Parathyroid adenoma (tissue), 2 donors: ENCODE results near the gene ZC2HC1C.

Source experiments
- H2AFZ ChIP-seq: fragments of 300-600 bp; sonication (generic); one replicate; pipeline ENCODE4 v1.7.0; 2017; ENCODE audit warnings: antibody characterized with exemption, mild to moderate bottlenecking
- H3K27ac ChIP-seq: fragments of 300-600 bp; sonication (generic); one replicate; pipeline ENCODE4 v1.7.0; 2017
- H3K27me3 ChIP-seq: fragments of 300-600 bp; sonication (generic); one replicate; pipeline ENCODE4 v1.7.0; 2017; ENCODE audit warnings: low read length; ENCODE audit not compliant: control insufficient read depth, insufficient read depth
- H3K36me3 ChIP-seq: fragments of 300-600 bp; sonication (generic); one replicate; pipeline ENCODE4 v1.7.0; 2017; ENCODE audit warnings: low read length; ENCODE audit not compliant: control insufficient read depth, insufficient read depth
- H3K4me1 ChIP-seq: fragments of 300-600 bp; sonication (generic); one replicate; pipeline ENCODE4 v1.7.0; 2017; ENCODE audit warnings: control low read depth
- H3K4me2 ChIP-seq: fragments of 300-600 bp; sonication (generic); one replicate; pipeline ENCODE4 v1.7.0; 2017; ENCODE audit warnings: low read length
- H3K4me3 ChIP-seq: fragments of 300-600 bp; sonication (generic); one replicate; pipeline ENCODE4 v1.7.0; 2017; ENCODE audit warnings: low read depth, low read length
- H3K79me2 ChIP-seq: fragments of 300-600 bp; sonication (generic); one replicate; pipeline ENCODE4 v1.7.0; 2017; ENCODE audit warnings: control low read depth
- H3K9ac ChIP-seq: fragments of 300-600 bp; sonication (generic); one replicate; pipeline ENCODE4 v1.7.0; 2017; ENCODE audit warnings: mild to moderate bottlenecking
- H3K9me3 ChIP-seq: fragments of 300-600 bp; sonication (generic); one replicate; pipeline ENCODE4 v1.7.0; 2017; ENCODE audit warnings: low read length; ENCODE audit not compliant: control insufficient read depth
- CTCF ChIP-seq: fragments of 300-600 bp; sonication (generic); IDR thresholded peaks from one replicate; pipeline ENCODE4 v1.7.0; 2017; ENCODE audit warnings: antibody characterized with exemption, mild to moderate bottlenecking
- donor health status: primary hyperparathyroidism.

The ZC2HC1C gene

GRCh38 chr14:75069121-75069810 is at the start of gene ZC2HC1C:
TSS of gene ZC2HC1C (plus strand) at chr14:75069641. CDS start at chr14:75070574, 933 bp downstream.
- Histone ChIP-seq H3K79me2 (peaks cover 7% of the 10 kb centered on the region), H3K4me1 (peaks cover 16% of the 10 kb centered on the region), H3K27me3 (no peaks in the 10 kb centered on the region), H2AFZ (peak within 1 kb of the TSS; percentile 76), H3K4me2 (peak within 1 kb of the TSS; percentile 75), H3K9ac (peak within 1 kb of the TSS; percentile 84), H3K27ac (peak within 1 kb of the TSS; percentile 97), H3K4me3 (peak within 1 kb of the TSS; percentile 77), H3K9me3 (no peaks in the 10 kb centered on the region), H3K36me3 (no peaks in the 10 kb centered on the region)
- TF ChIP-seq CTCF: peak; percentile 12

GRCh38 chr14:75022655-75023054 is 46.8 kb upstream of the ZC2HC1C start:
- Histone ChIP-seq H3K9ac (no peak overlapping the region), H2AFZ (no peak overlapping the region), H3K36me3 (no peaks in the 10 kb centered on the region), H3K4me1 (no peaks in the 10 kb centered on the region), H3K4me2 (no peak overlapping the region), H3K27ac (no peak overlapping the region), H3K79me2 (peaks cover 2% of the 10 kb centered on the region), H3K4me3 (no peak overlapping the region), H3K9me3 (no peaks in the 10 kb centered on the region), H3K27me3 (no peaks in the 10 kb centered on the region)
- peak; percentile 31 for TF ChIP-seq CTCF

- Histone ChIP-seq H3K9ac (no peak overlapping the region), H3K27ac (no peak overlapping the region), H3K4me3 (no peak overlapping the region), H2AFZ (no peak overlapping the region), H3K79me2 (peaks cover 2% of the 10 kb centered on the region), H3K36me3 (no peaks in the 10 kb centered on the region), H3K27me3 (no peaks in the 10 kb centered on the region), H3K4me2 (no peak overlapping the region), H3K9me3 (no peaks in the 10 kb centered on the region), H3K4me1 (no peaks in the 10 kb centered on the region)
- no peak for TF ChIP-seq CTCF
Observed at GRCh38 chr14:75023108-75023507, 46.3 kb upstream of the ZC2HC1C start.

- Histone ChIP-seq H3K27ac (no peak overlapping the region), H3K4me3 (no peak overlapping the region), H3K9me3 (no peaks in the 10 kb centered on the region), H3K4me1 (no peaks in the 10 kb centered on the region), H3K27me3 (no peaks in the 10 kb centered on the region), H3K4me2 (no peak overlapping the region), H2AFZ (no peak overlapping the region), H3K79me2 (peaks cover 2% of the 10 kb centered on the region), H3K36me3 (no peaks in the 10 kb centered on the region), H3K9ac (no peak overlapping the region)
- TF ChIP-seq CTCF: no peak
Observed at GRCh38 chr14:75025082-75025481, 44.4 kb upstream of the ZC2HC1C start.

GRCh38 chr14:75025876-75026275 is 43.6 kb upstream of the ZC2HC1C start:
- peaks cover 2% of the 10 kb centered on the region for H3K79me2 ChIP-seq
- H3K27me3 ChIP-seq: no peaks in the 10 kb centered on the region
- no peaks in the 10 kb centered on the region for H3K4me1 ChIP-seq
- no peaks in the 10 kb centered on the region for H3K36me3 ChIP-seq
- no peak overlapping the region for H3K4me2 ChIP-seq
- H3K9ac ChIP-seq: no peak overlapping the region
- TF ChIP-seq CTCF: no peak
- no peak overlapping the region for H3K27ac ChIP-seq
- H3K4me3 ChIP-seq: no peak overlapping the region
- H3K9me3 ChIP-seq: no peaks in the 10 kb centered on the region
- no peak overlapping the region for H2AFZ ChIP-seq
